Chondrocyte (in vitro differentiated cells): Measurements from ENCODE around the gene KCNAB1. TPM values are rescaled to one million over a fixed set of nuclear protein-coding genes. Genes with fewer than 3 reads are reported as not detected.

Source experiments
- DNase-seq: peaks from one replicate; pipeline ENCODE4 v3.0.0; 2021; ENCODE audit warnings: mixed read lengths, low spot score
- H3K27ac Mint-ChIP-seq: one replicate; pipeline ENCODE4 v1.8.0; 2021; ENCODE audit warnings: mild to moderate bottlenecking, moderate library complexity, mixed read lengths; ENCODE audit not compliant: unreplicated experiment
- H3K27me3 Mint-ChIP-seq: 2 replicates; pipeline ENCODE4 v1.8.0; 2021; ENCODE audit warnings: low read depth, mixed read lengths
- H3K36me3 Mint-ChIP-seq: 2 replicates; pipeline ENCODE4 v1.8.0; 2021; ENCODE audit warnings: low read depth, mixed read lengths
- H3K4me1 Mint-ChIP-seq: 2 replicates; pipeline ENCODE4 v1.8.0; 2021; ENCODE audit warnings: low read depth, mild to moderate bottlenecking, mixed read lengths
- H3K4me3 Mint-ChIP-seq: one replicate; pipeline ENCODE4 v1.8.0; 2021; ENCODE audit warnings: mild to moderate bottlenecking, moderate library complexity, mixed read lengths; ENCODE audit not compliant: unreplicated experiment
- H3K9me3 Mint-ChIP-seq: 2 replicates; pipeline ENCODE4 v1.8.0; 2021; ENCODE audit warnings: low read depth, mixed read lengths
- total RNA-seq: library from RNA; stranded (reverse); gene quantifications from 3 replicates; pipeline ENCODE4 v1.2.1, GENCODE V29; 2021
- TF ChIP-seq, protein P1 (sequence below): fragments of 200-600 bp; sonication (generic); IDR thresholded peaks from 2 replicates; pipeline ENCODE4 v1.5.0; 2021; ENCODE audit warnings: antibody characterized with exemption, mild to moderate bottlenecking, moderate library complexity

KCNAB1 gene
- total RNA-seq, 1 donor from 2014 or later = 3.4 TPM

DNA sequence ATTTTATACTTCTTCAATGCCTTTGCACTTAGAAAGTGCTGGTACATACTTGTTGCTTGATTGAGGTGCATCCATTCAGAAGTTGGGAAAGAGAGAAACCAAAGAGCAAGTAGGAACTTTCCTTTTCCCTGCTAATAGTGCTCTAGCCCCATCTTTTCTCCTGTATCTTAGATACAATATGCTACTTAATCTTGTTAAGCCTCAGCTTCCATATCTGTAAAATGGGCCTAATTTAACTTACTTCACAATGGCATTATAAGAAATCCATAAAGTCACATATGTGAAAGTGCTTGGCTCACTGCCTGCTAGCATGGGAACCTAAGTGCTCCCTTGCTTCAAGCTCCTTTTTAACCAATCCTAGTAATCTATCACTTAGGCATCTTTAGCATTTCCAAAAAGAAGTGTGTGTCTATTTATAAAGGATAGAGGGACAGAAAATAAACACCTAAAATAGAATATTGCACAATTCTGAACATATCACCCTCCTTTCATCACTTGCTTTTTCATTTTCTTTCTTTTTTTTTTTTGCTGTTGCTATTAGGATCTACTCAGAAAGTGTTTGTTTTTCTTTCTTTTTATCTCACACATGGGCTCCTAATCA lies 28.1 kb downstream of the KCNAB1 start:
- Mint-ChIP-seq H3K36me3 (no peaks in the 10 kb centered on the region), H3K27me3 (no peaks in the 10 kb centered on the region), H3K27ac (peak overlapping the region; percentile 97), H3K4me1 (peaks cover 77% of the 10 kb centered on the region), H3K9me3 (no peaks in the 10 kb centered on the region), H3K4me3 (peak overlapping the region; percentile 37)
- DNase-seq = no peak
- TF ChIP-seq, protein P1, sequence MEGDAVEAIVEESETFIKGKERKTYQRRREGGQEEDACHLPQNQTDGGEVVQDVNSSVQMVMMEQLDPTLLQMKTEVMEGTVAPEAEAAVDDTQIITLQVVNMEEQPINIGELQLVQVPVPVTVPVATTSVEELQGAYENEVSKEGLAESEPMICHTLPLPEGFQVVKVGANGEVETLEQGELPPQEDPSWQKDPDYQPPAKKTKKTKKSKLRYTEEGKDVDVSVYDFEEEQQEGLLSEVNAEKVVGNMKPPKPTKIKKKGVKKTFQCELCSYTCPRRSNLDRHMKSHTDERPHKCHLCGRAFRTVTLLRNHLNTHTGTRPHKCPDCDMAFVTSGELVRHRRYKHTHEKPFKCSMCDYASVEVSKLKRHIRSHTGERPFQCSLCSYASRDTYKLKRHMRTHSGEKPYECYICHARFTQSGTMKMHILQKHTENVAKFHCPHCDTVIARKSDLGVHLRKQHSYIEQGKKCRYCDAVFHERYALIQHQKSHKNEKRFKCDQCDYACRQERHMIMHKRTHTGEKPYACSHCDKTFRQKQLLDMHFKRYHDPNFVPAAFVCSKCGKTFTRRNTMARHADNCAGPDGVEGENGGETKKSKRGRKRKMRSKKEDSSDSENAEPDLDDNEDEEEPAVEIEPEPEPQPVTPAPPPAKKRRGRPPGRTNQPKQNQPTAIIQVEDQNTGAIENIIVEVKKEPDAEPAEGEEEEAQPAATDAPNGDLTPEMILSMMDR = no peak

DNA sequence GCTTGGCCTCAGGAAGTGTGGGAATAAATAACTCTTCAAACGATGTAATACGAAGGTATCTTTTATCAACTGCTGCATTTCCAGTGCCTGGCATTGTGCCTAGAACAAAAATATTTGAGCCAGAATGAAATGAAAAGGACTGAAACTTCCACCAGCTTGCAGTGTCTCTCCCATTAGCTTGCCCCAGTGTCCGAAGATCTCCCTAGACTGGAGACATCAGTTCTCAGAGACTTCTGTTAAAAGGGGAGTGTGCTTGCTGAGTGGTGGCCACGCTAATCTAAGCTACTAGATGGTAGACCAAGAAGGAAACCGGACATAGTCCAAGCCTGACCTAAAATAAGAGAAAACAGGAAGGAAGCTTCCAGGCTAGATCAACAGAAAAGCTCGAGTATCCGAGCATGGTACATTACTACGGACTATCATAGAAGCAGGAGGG lies 28.6 kb downstream of the KCNAB1 start:
- H3K4me3 Mint-ChIP-seq = peak overlapping the region; percentile 37
- DNase-seq = no peak
- H3K27me3 Mint-ChIP-seq = no peaks in the 10 kb centered on the region
- TF ChIP-seq, protein P1 = no peak
- H3K27ac Mint-ChIP-seq = peak overlapping the region; percentile 97
- H3K9me3 Mint-ChIP-seq = no peaks in the 10 kb centered on the region
- peaks cover 73% of the 10 kb centered on the region for H3K4me1 Mint-ChIP-seq
- no peaks in the 10 kb centered on the region for H3K36me3 Mint-ChIP-seq

DNA sequence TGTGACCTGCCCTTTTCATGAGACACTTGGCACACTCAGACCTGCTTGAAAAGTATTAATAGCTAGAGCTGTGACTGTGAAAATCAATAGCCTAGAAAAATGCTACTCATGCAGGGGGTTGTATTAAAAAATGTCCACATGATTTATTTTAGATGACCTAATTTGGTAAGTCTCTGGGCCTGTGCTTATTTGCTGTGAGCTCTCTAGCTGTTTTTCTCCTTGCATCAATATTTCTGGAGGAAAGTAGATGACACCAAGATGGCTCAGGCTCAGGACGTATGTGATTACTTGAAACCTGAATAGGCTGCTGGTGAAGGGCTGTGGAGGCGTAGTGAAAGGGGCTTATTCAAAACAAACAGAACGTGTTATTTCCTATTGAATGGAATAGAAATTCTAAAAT lies 29.5 kb downstream of the KCNAB1 start:
- peak overlapping the region; percentile 8 for H3K4me3 Mint-ChIP-seq
- no peaks in the 10 kb centered on the region for H3K27me3 Mint-ChIP-seq
- TF ChIP-seq, protein P1 = no peak
- H3K4me1 Mint-ChIP-seq = peaks cover 64% of the 10 kb centered on the region
- no peaks in the 10 kb centered on the region for H3K36me3 Mint-ChIP-seq
- no peak for DNase-seq
- no peaks in the 10 kb centered on the region for H3K9me3 Mint-ChIP-seq
- H3K27ac Mint-ChIP-seq = peak overlapping the region; percentile 97

DNA sequence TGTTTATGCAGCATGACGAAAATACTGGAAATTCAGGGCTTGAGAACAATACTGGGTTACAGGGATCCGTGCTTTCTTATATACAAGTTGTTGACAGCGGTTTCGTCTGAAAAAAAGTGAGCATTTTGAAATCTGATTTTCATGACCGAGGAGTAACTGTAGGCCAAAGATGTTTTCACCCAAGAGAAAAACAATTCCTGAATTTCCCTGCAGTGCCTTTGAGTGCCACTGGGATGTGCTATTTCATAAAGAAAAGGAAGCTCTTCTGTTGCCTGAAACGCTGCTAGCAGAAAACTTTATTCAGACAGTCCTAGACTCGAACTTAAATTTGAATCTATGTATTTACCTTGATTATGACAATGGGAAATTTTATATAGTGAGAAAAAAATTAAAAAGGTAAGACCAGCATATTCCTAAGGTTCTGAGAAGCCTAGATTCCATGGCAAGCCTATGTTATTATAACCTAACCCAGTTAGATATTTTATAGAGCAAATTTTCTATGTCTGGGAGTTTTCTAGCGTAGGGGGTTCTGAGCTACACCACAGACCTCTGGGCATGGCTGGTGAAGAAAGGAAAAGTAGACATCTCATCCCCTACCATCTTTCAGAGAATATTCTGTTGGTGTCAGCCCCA lies 30.2 kb downstream of the KCNAB1 start:
- no peaks in the 10 kb centered on the region for H3K27me3 Mint-ChIP-seq
- H3K9me3 Mint-ChIP-seq = peaks cover 2% of the 10 kb centered on the region
- H3K4me3 Mint-ChIP-seq = no peak overlapping the region
- peak overlapping the region; percentile 97 for H3K27ac Mint-ChIP-seq
- peaks cover 2% of the 10 kb centered on the region for H3K36me3 Mint-ChIP-seq
- TF ChIP-seq, protein P1 = peak; percentile 93
- peaks cover 57% of the 10 kb centered on the region for H3K4me1 Mint-ChIP-seq
- no peak for DNase-seq

DNA sequence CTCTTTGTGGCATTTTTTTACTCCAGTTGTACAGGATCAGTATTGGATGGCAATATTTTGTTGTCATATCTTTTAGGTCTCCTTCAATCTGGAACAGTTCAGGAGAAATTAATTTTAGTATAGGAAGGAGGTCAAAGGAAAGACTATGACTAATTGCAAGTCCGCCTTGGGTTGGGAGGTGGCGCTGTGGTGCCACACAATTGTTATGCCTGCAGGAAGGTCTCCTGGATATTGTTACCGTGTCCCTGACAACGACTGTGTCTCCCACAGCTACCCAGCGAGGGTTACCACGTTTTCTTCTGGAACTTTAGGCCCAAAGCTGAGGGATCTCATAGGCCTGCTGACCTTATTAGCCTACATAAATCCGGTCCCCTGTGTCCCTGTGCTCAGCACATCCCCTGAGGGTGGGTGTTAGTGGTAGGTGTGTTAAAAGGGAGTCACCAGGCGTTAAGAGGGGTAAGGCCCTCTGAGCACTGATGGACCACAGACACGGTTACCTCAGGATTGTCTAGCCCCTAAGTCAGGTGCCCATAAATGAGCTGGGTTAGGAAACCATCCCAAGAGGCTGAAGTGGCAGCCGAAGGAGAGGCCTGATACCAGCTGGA lies 31.5 kb downstream of the KCNAB1 start:
- peaks cover 47% of the 10 kb centered on the region for H3K4me1 Mint-ChIP-seq

More for the DNA sequence above, 31.5 kb downstream of the KCNAB1 start:
- DNase-seq = no peak
- TF ChIP-seq, protein P1 = peak; percentile 96
- Mint-ChIP-seq H3K4me3 (no peak overlapping the region), H3K27me3 (no peaks in the 10 kb centered on the region), H3K27ac (peak overlapping the region; percentile 25), H3K9me3 (peaks cover 4% of the 10 kb centered on the region), H3K36me3 (peaks cover 2% of the 10 kb centered on the region)
